HCT116 (cell line): Measurements from ENCODE around the gene SUGP2. TPM values are rescaled to one million over a fixed set of nuclear protein-coding genes. Genes with fewer than 3 reads are reported as not detected.

Source experiments
- ATAC-seq: fragments of 200-7000 bp; cut with Tn5 transposase; 2 replicates; pipeline ENCODE4 v1.9.1; 2020; ENCODE audit warnings: mild to moderate bottlenecking, moderate library complexity
- BruUV-seq: library from RNA; stranded (reverse); fragments of 400-500 nt; replicated peaks from 2 replicates; lab custom pipeline; 2021; lab: Mats Ljungman, UMichigan
- CTCF ChIA-PET: fragments of 300-600 bp; sonication (Branson Sonifier 250); formaldehyde crosslinking; loops from one replicate; lab custom pipeline; 2021; ENCODE audit warnings: antibody characterized with exemption; lab: Charles Lee
- POLR2A ChIA-PET: fragments of 300-600, 350-600 bp; sonication (Branson Sonifier 250); formaldehyde crosslinking; loops from one replicate; lab custom pipeline; 2021; ENCODE audit warnings: antibody characterized with exemption; lab: Charles Lee
- RAD21 ChIA-PET, 2 experiments: fragments of 300-600 bp; sonication (Branson Sonifier 250); formaldehyde crosslinking; loops; one replicate each; lab custom pipeline; 2023; ENCODE audit warnings: low total read pairs in 2 of 2; ENCODE audit not compliant: uncharacterized antibody in 2 of 2, unreplicated experiment in 2 of 2, low non-redundant PET in 1 of 2; lab: Charles Lee
- DNase-seq: peaks from one replicate; pipeline ENCODE4 v3.0.0-alpha.2; 2010; ENCODE audit warnings: low read depth, low spot score
- H2AFZ ChIP-seq: fragments of 200-600 bp; shearing (Covaris generic), sonication (generic); 2 replicates; pipeline ENCODE4 v1.6.1; 2017; ENCODE audit warnings: low read depth, mixed run types, mixed read lengths, antibody characterized with exemption, low read length; ENCODE audit not compliant: poor library complexity, severe bottlenecking
- H3K27ac ChIP-seq: 2 replicates; pipeline ENCODE4 v1.5.1; 2012; ENCODE audit warnings: low read depth, low read length
- H3K27me3 ChIP-seq: fragments of 200-600 bp; sonication (generic); 2 replicates; pipeline ENCODE4 v1.6.1; 2016; ENCODE audit warnings: mixed run types, low read length, mixed read lengths; ENCODE audit not compliant: insufficient read depth
- H3K36me3 ChIP-seq, 2 experiments: fragments of 200-500 bp in 1 of 2; fragments of 200-600 bp in 1 of 2; sonication (Bioruptor generic) in 1 of 2; sonication (generic) in 1 of 2; 2 replicates each; pipeline versions ENCODE4 v1.5.1 to v1.6.1; 2014 to 2016; ENCODE audit warnings: low read length in 2 of 2, inconsistent platforms in 1 of 2, mixed read lengths in 1 of 2, mixed run types in 1 of 2; ENCODE audit not compliant: insufficient read depth in 2 of 2, control insufficient read depth in 1 of 2
- H3K4me1 ChIP-seq, 2 experiments: fragments of 200-600 bp in 1 of 2; sonication (generic) in 1 of 2; 2 replicates each; pipeline versions ENCODE4 v1.5.1 to v1.6.1; 2012 to 2017; ENCODE audit warnings: low read length in 2 of 2, inconsistent platforms in 1 of 2, mild to moderate bottlenecking in 1 of 2, mixed read lengths in 1 of 2, mixed run types in 1 of 2, moderate library complexity in 1 of 2; ENCODE audit not compliant: insufficient read depth in 2 of 2, control insufficient read depth in 1 of 2
- H3K4me2 ChIP-seq: fragments of 200-600 bp; sonication (generic); 2 replicates; pipeline ENCODE4 v1.6.1; 2017; ENCODE audit warnings: mixed run types, low read length, mixed read lengths
- H3K4me3 ChIP-seq, 2 experiments: fragments of 200-600 bp in 1 of 2; sonication (generic) in 1 of 2; replicated peaks in 1 of 2; 2 replicates each; pipeline ENCODE4 v1.5.1; 2011 to 2016; ENCODE audit warnings: low read length in 2 of 2, control low read depth in 1 of 2, low read depth in 1 of 2, mild to moderate bottlenecking in 1 of 2, mixed read lengths in 1 of 2, mixed run types in 1 of 2
- H3K79me2 ChIP-seq: fragments of 200-600 bp; sonication (generic); 2 replicates; pipeline ENCODE4 v1.6.1; 2017; ENCODE audit warnings: mild to moderate bottlenecking, mixed run types, low read length, moderate library complexity, mixed read lengths; ENCODE audit not compliant: insufficient read depth
- H3K9ac ChIP-seq: fragments of 200-600 bp; sonication (generic); 2 replicates; pipeline ENCODE4 v1.6.1; 2016; ENCODE audit warnings: low read length, mixed read lengths
- H3K9me2 ChIP-seq: fragments of 200-600 bp; sonication (generic), shearing (Covaris generic); 2 replicates; pipeline ENCODE4 v1.6.1; 2017; ENCODE audit warnings: mixed run types, mild to moderate bottlenecking, moderate library complexity; ENCODE audit not compliant: insufficient read depth
- H3K9me3 ChIP-seq, 2 experiments: fragments of 200-500 bp in 1 of 2; fragments of 200-600 bp in 1 of 2; sonication (Bioruptor generic) in 1 of 2; sonication (generic) in 1 of 2; 2 replicates each; pipeline ENCODE4 v1.6.1; 2014 to 2017; ENCODE audit warnings: low read length in 2 of 2, mixed read lengths in 2 of 2, inconsistent platforms in 1 of 2, low read depth in 1 of 2, mild to moderate bottlenecking in 1 of 2, mixed run types in 1 of 2, moderate library complexity in 1 of 2; ENCODE audit not compliant: control insufficient read depth in 1 of 2, insufficient read depth in 1 of 2
- H4K20me1 ChIP-seq: fragments of 200-600 bp; sonication (generic), shearing (Covaris generic); 2 replicates; pipeline ENCODE4 v1.6.1; 2017; ENCODE audit warnings: mixed run types, mild to moderate bottlenecking, moderate library complexity; ENCODE audit not compliant: insufficient read depth
- ATF3 ChIP-seq: IDR thresholded peaks from 2 replicates; pipeline ENCODE4 v1.6.1; 2012
- CEBPB ChIP-seq: IDR thresholded peaks from 2 replicates; pipeline ENCODE4 v1.6.1; 2012; ENCODE audit warnings: low read depth
- CTCF ChIP-seq, 3 experiments: fragments of 200-600 bp in 1 of 3; sonication (generic) in 1 of 3; IDR thresholded peaks in 2 of 3; conservative IDR thresholded peaks in 1 of 3; 2 replicates each; pipeline ENCODE4 v1.5.1; 2012 to 2017; ENCODE audit warnings: low read depth in 2 of 3, low read length in 2 of 3, antibody characterized with exemption in 1 of 3, borderline replicate concordance in 1 of 3, control low read depth in 1 of 3, mild to moderate bottlenecking in 1 of 3, mixed read lengths in 1 of 3, mixed run types in 1 of 3, moderate library complexity in 1 of 3; ENCODE audit not compliant: insufficient read depth in 1 of 3
- EGR1 ChIP-seq: IDR thresholded peaks from 2 replicates; pipeline ENCODE4 v1.6.1; 2012; ENCODE audit warnings: low read depth
- EZH2 ChIP-seq: fragments of 200-600 bp; sonication (generic); IDR thresholded peaks from 2 replicates; pipeline ENCODE4 v1.6.1; 2017; ENCODE audit warnings: antibody characterized with exemption, mixed run types
- EZH2phosphoT487 ChIP-seq: fragments of 200-600 bp; IDR thresholded peaks from 2 replicates; pipeline ENCODE4 v1.6.1; 2018; ENCODE audit warnings: antibody characterized with exemption, borderline replicate concordance
- FOSL1 ChIP-seq: IDR thresholded peaks from 2 replicates; pipeline ENCODE4 v1.6.1; 2012; ENCODE audit warnings: low read depth
- JUND ChIP-seq: IDR thresholded peaks from 2 replicates; pipeline ENCODE4 v1.6.1; 2012
- POLR2A ChIP-seq: IDR thresholded peaks from 2 replicates; pipeline ENCODE4 v1.7.0; 2011; ENCODE audit warnings: borderline replicate concordance; ENCODE audit not compliant: insufficient read depth, insufficient read length; ENCODE audit errors: extremely low read depth
- POLR2AphosphoS5 ChIP-seq: IDR thresholded peaks from 2 replicates; pipeline ENCODE4 v1.6.1; 2011; ENCODE audit warnings: mild to moderate bottlenecking, low read depth, low read length, moderate library complexity
- RAD21 ChIP-seq: IDR thresholded peaks from 2 replicates; pipeline ENCODE4 v1.6.1; 2012; ENCODE audit warnings: low read depth, mild to moderate bottlenecking
- REST ChIP-seq: IDR thresholded peaks from 2 replicates; pipeline ENCODE4 v1.6.1; 2012; ENCODE audit warnings: low read depth
- SP1 ChIP-seq: IDR thresholded peaks from 2 replicates; pipeline ENCODE4 v1.6.1; 2012; ENCODE audit warnings: low read depth
- SRF ChIP-seq: IDR thresholded peaks from 2 replicates; pipeline ENCODE4 v1.6.1; 2012; ENCODE audit warnings: low read depth
- TCF7L2 ChIP-seq: IDR thresholded peaks from 2 replicates; pipeline ENCODE4 v1.7.0; 2011; ENCODE audit warnings: borderline replicate concordance, inconsistent platforms; ENCODE audit not compliant: insufficient read depth, insufficient read length; ENCODE audit errors: extremely low read depth
- YY1 ChIP-seq: IDR thresholded peaks from 2 replicates; pipeline ENCODE4 v1.6.1; 2011; ENCODE audit warnings: low read length, low read depth, moderate library complexity, mild to moderate bottlenecking; ENCODE audit not compliant: insufficient replicate concordance; ENCODE audit errors: extremely low read depth
- ZBTB33 ChIP-seq: IDR thresholded peaks from 2 replicates; pipeline ENCODE4 v1.6.1; 2011; ENCODE audit warnings: mild to moderate bottlenecking, low read length, moderate library complexity; ENCODE audit not compliant: insufficient replicate concordance; ENCODE audit errors: extremely low read depth
- ZFX ChIP-seq: fragments of 450-650 bp; IDR thresholded peaks from 2 replicates; pipeline ENCODE4 v1.6.1; 2017
- ZNF274 ChIP-seq: fragments of 200-500 bp; sonication (Bioruptor generic); IDR thresholded peaks from 2 replicates; pipeline ENCODE4 v1.6.1; 2014; ENCODE audit warnings: mild to moderate bottlenecking, low read depth, low read length, inconsistent platforms
- intact Hi-C: fragments of 100-400 bp; cut with micrococcal nuclease; formaldehyde crosslinking; loops from 2 replicates; pipeline ENCODE4 v1.10.0; 2022
- total RNA-seq: library from RNA; stranded (reverse); gene quantifications from one replicate; pipeline ENCODE4 v1.2.1, GENCODE V29; 2021; ENCODE audit not compliant: unreplicated experiment

Gene SUGP2
- total RNA-seq, 1 experiment from 2014 or later = 82.4 TPM

- Histone ChIP-seq H3K9me3 (no peaks in the 10 kb centered on the region), H3K4me3 (no peak overlapping the region), H3K36me3 (no peaks in the 10 kb centered on the region), H3K4me1 (peaks cover 10 to 29% of the 10 kb centered on the region in 2 experiments), H3K27me3 (no peaks in the 10 kb centered on the region), H3K9me2 (no peaks in the 10 kb centered on the region), H3K9ac (no peak overlapping the region), H3K79me2 (peaks cover 9% of the 10 kb centered on the region; the same call in 1 of the 2 replicates), H3K4me2 (no peak overlapping the region), H2AFZ (no peak overlapping the region), H3K27ac (no peak overlapping the region), H4K20me1 (no peaks in the 10 kb centered on the region)
- intact Hi-C loops = no loop called here
- ChIA-PET POLR2A (no interaction called here), RAD21 (no interaction called here), CTCF (no interaction called here)
- TF ChIP-seq ATF3 = no peak
- no peak for TF ChIP-seq ZFX
- TF ChIP-seq EZH2phosphoT487 = no peak
- TF ChIP-seq ZBTB33 = no peak
- TF ChIP-seq SRF = no peak
- TF ChIP-seq REST = no peak
- no peak for TF ChIP-seq JUND
- no peak for TF ChIP-seq POLR2AphosphoS5
- no peak for TF ChIP-seq FOSL1
- no peak for TF ChIP-seq SP1
- TF ChIP-seq TCF7L2 = no peak
- no peak for TF ChIP-seq RAD21
- TF ChIP-seq CTCF (IDR thresholded peaks at IDR 0.05 in 2 of 3, conservative IDR thresholded peaks at IDR 0.05 in 1 of 3; ENCODE audit: borderline replicate concordance in 1 of 3, insufficient read depth in 1 of 3, low read depth in 2 of 3, low read length in 2 of 3) = no peak
- TF ChIP-seq CEBPB = no peak
- TF ChIP-seq YY1 = no peak
- TF ChIP-seq EGR1 = no peak
- no peak for TF ChIP-seq POLR2A
- TF ChIP-seq EZH2 = no peak
- TF ChIP-seq ZNF274 = no peak
- DNase-seq (no peak), ATAC-seq (no peak)
- BruUV-seq = no TSS peak
These were observed 89.9 kb downstream of the SUGP2 start for GRCh38 chr19:18943465-18943864.
